H9 (cell line): ENCODE results near the gene GSN. TPM values are rescaled to one million over a fixed set of nuclear protein-coding genes. Genes with fewer than 3 reads are reported as not detected.

Source experiments
- DNase-seq: peaks from one replicate; pipeline ENCODE4 v3.0.0-alpha.2; 2017
- H2AFZ ChIP-seq: one replicate; pipeline ENCODE4 v1.6.1; 2013; ENCODE audit warnings: mild to moderate bottlenecking, low read length, control low read depth, moderate library complexity
- H2AK5ac ChIP-seq: 2 replicates; pipeline ENCODE4 v1.6.1; 2013; ENCODE audit warnings: low read length, control low read depth, mixed read lengths; ENCODE audit not compliant: insufficient read length
- H2BK120ac ChIP-seq: one replicate; pipeline ENCODE4 v1.6.1; 2013; ENCODE audit warnings: low read depth, mild to moderate bottlenecking, low read length, control low read depth, inconsistent platforms; ENCODE audit not compliant: poor library complexity, severe bottlenecking
- H2BK12ac ChIP-seq: 2 replicates; pipeline ENCODE4 v1.6.1; 2013; ENCODE audit warnings: low read length, control low read depth, mixed read lengths, low read depth; ENCODE audit not compliant: insufficient read length
- H2BK15ac ChIP-seq: 2 replicates; pipeline ENCODE4 v1.6.1; 2013; ENCODE audit warnings: low read depth, low read length, control low read depth
- H2BK20ac ChIP-seq: one replicate; pipeline ENCODE4 v1.6.1; 2013; ENCODE audit warnings: low read depth, mild to moderate bottlenecking, low read length, control low read depth, inconsistent platforms; ENCODE audit not compliant: poor library complexity, severe bottlenecking
- H2BK5ac ChIP-seq: 2 replicates; pipeline ENCODE4 v1.6.1; 2013; ENCODE audit warnings: low read length, control low read depth, mixed read lengths; ENCODE audit not compliant: insufficient read length
- H3K14ac ChIP-seq: 2 replicates; pipeline ENCODE4 v1.6.1; 2013; ENCODE audit warnings: low read length, control low read depth; ENCODE audit not compliant: insufficient read depth
- H3K18ac ChIP-seq: 2 replicates; pipeline ENCODE4 v1.6.1; 2013; ENCODE audit warnings: low read depth, mild to moderate bottlenecking, mixed read lengths, low read length, control low read depth; ENCODE audit not compliant: insufficient read length
- H3K23ac ChIP-seq: 2 replicates; pipeline ENCODE4 v1.6.1; 2013; ENCODE audit warnings: low read length, control low read depth, mixed read lengths, low read depth; ENCODE audit not compliant: insufficient read length
- H3K23me2 ChIP-seq: 2 replicates; pipeline ENCODE4 v1.6.1; 2013; ENCODE audit warnings: low read depth, mild to moderate bottlenecking, mixed read lengths, low read length, control low read depth; ENCODE audit not compliant: insufficient read length, poor library complexity, severe bottlenecking
- H3K27ac ChIP-seq: 2 replicates; pipeline ENCODE4 v1.5.1; 2013; ENCODE audit warnings: low read length, control low read depth, mixed read lengths, low read depth; ENCODE audit not compliant: insufficient read length
- H3K27me3 ChIP-seq: 2 replicates; pipeline ENCODE4 v1.6.1; 2013; ENCODE audit warnings: low read length, control low read depth, inconsistent platforms; ENCODE audit not compliant: insufficient read depth
- H3K4ac ChIP-seq: 2 replicates; pipeline ENCODE4 v1.6.1; 2013; ENCODE audit warnings: low read depth, mild to moderate bottlenecking, control low read depth, inconsistent platforms, low read length, moderate library complexity
- H3K4me1 ChIP-seq: 2 replicates; pipeline ENCODE4 v1.6.1; 2013; ENCODE audit warnings: low read length, control low read depth, inconsistent platforms; ENCODE audit not compliant: insufficient read depth
- H3K4me2 ChIP-seq: 2 replicates; pipeline ENCODE4 v1.6.1; 2013; ENCODE audit warnings: low read length, control low read depth, mixed read lengths; ENCODE audit not compliant: insufficient read length, insufficient read depth
- H3K56ac ChIP-seq: 2 replicates; pipeline ENCODE4 v1.6.1; 2013; ENCODE audit warnings: low read depth, mild to moderate bottlenecking, mixed read lengths, low read length, control low read depth; ENCODE audit not compliant: insufficient read length
- H3K79me1 ChIP-seq: 2 replicates; pipeline ENCODE4 v1.6.1; 2013; ENCODE audit warnings: low read depth, mild to moderate bottlenecking, moderate library complexity, low read length, control low read depth, inconsistent platforms; ENCODE audit not compliant: insufficient read depth, poor library complexity, severe bottlenecking
- H3K79me2 ChIP-seq: 2 replicates; pipeline ENCODE4 v1.6.1; 2013; ENCODE audit warnings: low read length, control low read depth, inconsistent platforms; ENCODE audit not compliant: insufficient read depth
- H3K9ac ChIP-seq: 2 replicates; pipeline ENCODE4 v1.6.1; 2013; ENCODE audit warnings: low read length, control low read depth, mixed read lengths; ENCODE audit not compliant: insufficient read length; ENCODE audit errors: extremely low read depth
- H3K9me3 ChIP-seq: one replicate; pipeline ENCODE4 v1.6.1; 2013; ENCODE audit warnings: low read depth, low read length, inconsistent platforms; ENCODE audit not compliant: control insufficient read depth
- H3T11ph ChIP-seq: one replicate; pipeline ENCODE4 v1.6.1; 2013; ENCODE audit warnings: mild to moderate bottlenecking, low read length, control low read depth, inconsistent platforms
- H4K20me1 ChIP-seq: one replicate; pipeline ENCODE4 v1.6.1; 2013; ENCODE audit not compliant: control insufficient read depth, insufficient read length, insufficient read depth
- H4K5ac ChIP-seq: 2 replicates; pipeline ENCODE4 v1.6.1; 2013; ENCODE audit warnings: low read depth, mild to moderate bottlenecking, mixed read lengths, low read length, control low read depth; ENCODE audit not compliant: insufficient read length
- H4K8ac ChIP-seq: replicated peaks from 2 replicates; pipeline ENCODE4 v1.6.1; 2013; ENCODE audit warnings: low read length, control low read depth, mixed read lengths, low read depth; ENCODE audit not compliant: insufficient read length
- H4K91ac ChIP-seq: 2 replicates; pipeline ENCODE4 v1.6.1; 2013; ENCODE audit warnings: low read depth, mild to moderate bottlenecking, moderate library complexity, mixed read lengths, low read length, control low read depth; ENCODE audit not compliant: insufficient read length
- H3K27ac Mint-ChIP-seq, 3 experiments: 2 replicates in 2 of 3; 3 replicates in 1 of 3; pipeline ENCODE4 v1.8.0; 2020 to 2021; ENCODE audit warnings: mixed read lengths in 3 of 3, mild to moderate bottlenecking in 1 of 3, moderate library complexity in 1 of 3
- H3K27me3 Mint-ChIP-seq: 2 replicates; pipeline ENCODE4 v1.8.0; 2021; ENCODE audit warnings: low read depth, mild to moderate bottlenecking, moderate library complexity, mixed read lengths
- H3K36me3 Mint-ChIP-seq, 3 experiments: 2 replicates in 2 of 3; 3 replicates in 1 of 3; pipeline ENCODE4 v1.8.0; 2020 to 2021; ENCODE audit warnings: low read depth in 3 of 3, mixed read lengths in 3 of 3; ENCODE audit not compliant: insufficient read depth in 1 of 3
- H3K4me1 Mint-ChIP-seq, 2 experiments: 2 replicates each; pipeline ENCODE4 v1.8.0; 2020; ENCODE audit warnings: mixed read lengths in 2 of 2
- H3K4me3 Mint-ChIP-seq, 2 experiments: 2 replicates in 1 of 2; 3 replicates in 1 of 2; pipeline ENCODE4 v1.8.0; 2020 to 2021; ENCODE audit warnings: mild to moderate bottlenecking in 2 of 2, mixed read lengths in 2 of 2, moderate library complexity in 1 of 2
- H3K9me3 Mint-ChIP-seq, 2 experiments: 2 replicates in 1 of 2; 3 replicates in 1 of 2; pipeline ENCODE4 v1.8.0; 2020; ENCODE audit warnings: mild to moderate bottlenecking in 2 of 2, mixed read lengths in 2 of 2, moderate library complexity in 1 of 2
- WGBS: extraction: QIAGEN DNeasy Blood & Tissue Kit; methylation state at CpG from one replicate; pipeline ENCODE4 v1.1.7; 2013; ENCODE audit warnings: missing lambda C conversion rate, low lambda C conversion rate, mixed read lengths; ENCODE audit not compliant: insufficient read length; ENCODE audit errors: extremely low coverage; 5-methylcytosine and 5-hydroxymethylcytosine counted together
- total RNA-seq: library from RNA; stranded (reverse); gene quantifications from 2 replicates; pipeline ENCODE4 v1.2.1, GENCODE V29; 2021
- TF ChIP-seq, protein P1 (sequence below): fragments of 200-600 bp; sonication (generic); conservative IDR thresholded peaks from 3 replicates; pipeline ENCODE4 v1.8.0; 2021; ENCODE audit warnings: antibody characterized with exemption, mild to moderate bottlenecking

GSN gene
- total RNA-seq, 1 experiment from 2014 or later = 14.9 TPM

DNA sequence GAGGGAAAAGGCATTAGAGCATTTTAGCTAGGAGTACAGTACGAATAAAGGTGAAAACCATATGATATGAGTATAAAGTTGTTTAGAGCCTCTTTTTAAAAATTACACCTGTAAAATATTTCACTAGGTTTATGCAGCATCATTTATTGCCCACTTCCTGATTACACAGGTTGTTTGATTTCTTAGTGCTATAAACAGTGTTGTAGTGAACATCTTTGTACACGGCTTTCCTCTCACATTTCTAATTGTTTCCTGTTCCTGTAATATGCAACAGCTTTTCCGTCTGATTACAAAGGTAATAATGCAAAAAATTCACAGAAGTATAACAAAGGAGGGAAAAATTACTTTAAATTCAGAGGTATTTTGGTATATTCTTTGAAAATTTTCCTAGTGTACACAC lies 89.0 kb downstream of the GSN start:
- no peak overlapping the region for H3K4me3 Mint-ChIP-seq
- Histone ChIP-seq H3K4me2 (no peak overlapping the region), H3K4me1 (peaks cover 7% of the 10 kb centered on the region; the same call in 1 of the 2 replicates), H4K20me1 (no peaks in the 10 kb centered on the region), H3T11ph (no peak overlapping the region), H3K27me3 (no peaks in the 10 kb centered on the region), H3K18ac (no peak overlapping the region), H2BK15ac (no peak overlapping the region), H3K56ac (no peak overlapping the region), H3K14ac (no peak overlapping the region), H2BK120ac (no peak overlapping the region), H4K91ac (no peak overlapping the region), H3K9ac (no peak overlapping the region), H2BK5ac (no peak overlapping the region), H2BK20ac (no peak overlapping the region), H3K27ac (no peak overlapping the region), H3K9me3 (no peaks in the 10 kb centered on the region), H3K79me1 (no peaks in the 10 kb centered on the region), H2AFZ (no peak overlapping the region), H2AK5ac (no peak overlapping the region), H3K23ac (no peak overlapping the region), H3K23me2 (no peaks in the 10 kb centered on the region), H2BK12ac (no peak overlapping the region), H4K5ac (no peak overlapping the region), H3K4ac (no peak overlapping the region), H3K79me2 (no peaks in the 10 kb centered on the region), H4K8ac (no peak overlapping the region)
- H3K4me1 Mint-ChIP-seq = peaks cover 10 to 13% of the 10 kb centered on the region in 2 experiments
- no peaks in the 10 kb centered on the region for H3K27me3 Mint-ChIP-seq
- H3K36me3 Mint-ChIP-seq = peaks cover 0 to 9% (median 7%) of the 10 kb centered on the region in 3 experiments; a peak in 4 of 7 replicates
- H3K27ac Mint-ChIP-seq = no peak overlapping the region
- no peak for DNase-seq
- no CpG with 5 or more reads among the region's 3 CpGs for WGBS
- no peaks in the 10 kb centered on the region; a peak in 1 of 5 replicates for H3K9me3 Mint-ChIP-seq
- TF ChIP-seq, protein P1, sequence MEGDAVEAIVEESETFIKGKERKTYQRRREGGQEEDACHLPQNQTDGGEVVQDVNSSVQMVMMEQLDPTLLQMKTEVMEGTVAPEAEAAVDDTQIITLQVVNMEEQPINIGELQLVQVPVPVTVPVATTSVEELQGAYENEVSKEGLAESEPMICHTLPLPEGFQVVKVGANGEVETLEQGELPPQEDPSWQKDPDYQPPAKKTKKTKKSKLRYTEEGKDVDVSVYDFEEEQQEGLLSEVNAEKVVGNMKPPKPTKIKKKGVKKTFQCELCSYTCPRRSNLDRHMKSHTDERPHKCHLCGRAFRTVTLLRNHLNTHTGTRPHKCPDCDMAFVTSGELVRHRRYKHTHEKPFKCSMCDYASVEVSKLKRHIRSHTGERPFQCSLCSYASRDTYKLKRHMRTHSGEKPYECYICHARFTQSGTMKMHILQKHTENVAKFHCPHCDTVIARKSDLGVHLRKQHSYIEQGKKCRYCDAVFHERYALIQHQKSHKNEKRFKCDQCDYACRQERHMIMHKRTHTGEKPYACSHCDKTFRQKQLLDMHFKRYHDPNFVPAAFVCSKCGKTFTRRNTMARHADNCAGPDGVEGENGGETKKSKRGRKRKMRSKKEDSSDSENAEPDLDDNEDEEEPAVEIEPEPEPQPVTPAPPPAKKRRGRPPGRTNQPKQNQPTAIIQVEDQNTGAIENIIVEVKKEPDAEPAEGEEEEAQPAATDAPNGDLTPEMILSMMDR = no peak
